GM19240 (cell line): ENCODE data around the gene NR5A2.
"Not testable (repeated sequence)": the region's sequence is repeated elsewhere in the genome, so short reads cannot be mapped to it uniquely, and the experiment has no call there.

Experiments used
- DNase-seq: peaks from one replicate; pipeline ENCODE4 v3.0.0; 2011; ENCODE audit warnings: low spot score; ENCODE audit not compliant: insufficient read length

The NR5A2 gene

DNA sequence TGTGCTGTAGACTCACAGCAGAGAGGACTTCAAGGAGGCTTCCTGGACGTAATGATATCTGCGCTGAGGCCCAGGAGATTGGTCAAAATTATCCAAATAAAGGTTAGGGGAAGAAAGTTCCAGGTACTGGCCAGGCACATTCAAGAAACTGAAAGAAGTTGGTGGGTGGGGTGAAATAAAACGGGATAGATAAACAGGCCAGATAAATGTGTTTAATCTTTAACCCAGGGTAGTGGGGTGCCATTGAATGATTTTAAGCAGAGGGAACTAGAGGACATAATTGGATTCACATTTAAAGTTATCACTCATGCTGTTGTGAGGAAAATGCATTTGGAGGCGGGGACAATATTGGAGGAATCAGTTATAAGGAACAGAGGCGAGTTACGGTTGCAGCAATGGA, 134.7 kb downstream of the NR5A2 start:
- DNase-seq, result no peak

DNA sequence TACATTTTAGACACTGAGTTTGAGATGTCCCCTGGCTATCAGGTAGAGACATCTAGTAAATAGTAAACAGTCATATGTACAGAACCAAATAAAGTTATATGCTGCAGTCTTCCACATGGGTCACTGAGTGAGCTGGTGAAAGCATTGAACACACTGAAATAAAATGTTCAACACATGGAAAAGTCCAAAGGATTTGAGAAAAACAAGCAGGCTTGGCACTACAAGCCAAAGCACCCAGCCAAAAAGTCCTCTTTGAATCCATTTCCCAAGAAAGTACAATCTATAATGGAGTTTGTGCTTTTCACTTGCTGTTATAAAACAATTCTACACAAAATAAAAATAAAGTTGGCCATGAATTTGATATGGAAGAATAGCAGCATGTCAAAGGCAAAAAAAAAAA, 135.4 kb downstream of the NR5A2 start:
- no peak for DNase-seq

DNA sequence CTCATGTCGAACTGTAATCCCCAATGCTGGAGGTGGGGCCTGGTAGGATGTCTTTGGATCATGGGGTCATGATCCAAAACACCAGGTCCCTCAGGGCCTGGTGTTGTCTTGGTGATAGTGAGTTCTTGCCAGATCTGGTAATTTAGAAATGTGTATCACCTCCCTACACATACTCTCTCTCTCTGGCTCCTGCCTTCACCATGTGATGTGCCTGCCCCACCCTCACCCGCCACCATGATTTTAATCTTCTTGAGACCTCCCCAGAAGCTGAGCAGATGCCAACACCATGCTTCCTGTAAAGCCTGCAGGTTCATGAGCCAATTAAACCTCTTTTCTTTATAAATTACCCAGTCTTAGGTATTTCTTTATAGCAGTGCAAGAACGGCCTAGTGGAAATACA, 136.4 kb downstream of the NR5A2 start:
- no peak for DNase-seq

DNA sequence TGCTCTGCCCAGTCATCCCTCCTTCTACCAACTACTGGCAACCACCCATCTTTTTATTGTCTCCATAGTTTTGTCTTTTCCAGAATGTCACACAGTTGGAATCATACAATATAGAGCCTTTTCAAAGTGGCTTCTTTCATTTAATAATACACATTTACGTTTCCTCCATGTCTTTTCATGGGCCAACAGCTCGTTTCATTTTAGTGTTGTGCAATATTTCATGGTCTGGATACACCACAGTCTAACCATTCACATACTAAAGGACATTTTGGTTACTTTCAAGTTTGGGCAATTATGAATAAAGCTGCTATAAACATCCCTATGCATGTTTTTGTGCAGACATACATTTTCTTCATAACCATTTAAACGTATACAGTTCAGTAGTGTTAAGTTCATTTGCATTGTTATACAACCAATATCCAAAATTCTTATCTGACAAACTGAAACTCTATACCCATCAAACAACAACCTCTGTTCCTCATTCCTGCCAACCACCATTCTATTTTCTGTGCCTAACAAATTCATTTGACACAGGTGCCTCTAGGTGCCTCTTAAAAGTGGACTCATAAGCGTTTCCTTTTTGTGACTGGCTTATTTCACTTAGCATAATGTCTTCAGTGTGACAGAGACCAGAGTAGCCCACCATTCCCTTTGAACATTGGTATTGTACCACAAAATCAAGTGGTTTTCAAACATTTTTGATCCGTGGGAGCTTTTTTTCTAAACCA, 138.1 kb downstream of the NR5A2 start:
- DNase-seq, result no peak

DNA sequence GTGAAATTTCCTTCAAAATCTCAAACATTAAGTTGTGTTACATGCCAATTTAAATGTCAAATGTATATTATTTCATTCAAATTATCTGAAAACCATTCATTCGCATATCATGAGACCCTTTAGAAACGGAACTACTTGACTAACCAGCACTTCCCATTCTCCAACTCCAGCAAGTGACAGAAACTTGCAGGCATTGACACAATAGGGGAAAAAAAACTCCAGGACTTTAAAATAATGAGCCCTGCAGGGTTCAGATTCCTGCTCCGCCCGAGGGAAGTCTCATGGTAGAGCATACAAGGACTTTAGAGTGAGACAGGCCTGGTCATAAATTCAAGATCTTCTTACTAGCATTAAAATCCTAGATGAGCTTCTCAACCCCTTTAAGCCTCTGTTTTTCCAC, 138.9 kb downstream of the NR5A2 start:
- DNase-seq, result no peak

DNA sequence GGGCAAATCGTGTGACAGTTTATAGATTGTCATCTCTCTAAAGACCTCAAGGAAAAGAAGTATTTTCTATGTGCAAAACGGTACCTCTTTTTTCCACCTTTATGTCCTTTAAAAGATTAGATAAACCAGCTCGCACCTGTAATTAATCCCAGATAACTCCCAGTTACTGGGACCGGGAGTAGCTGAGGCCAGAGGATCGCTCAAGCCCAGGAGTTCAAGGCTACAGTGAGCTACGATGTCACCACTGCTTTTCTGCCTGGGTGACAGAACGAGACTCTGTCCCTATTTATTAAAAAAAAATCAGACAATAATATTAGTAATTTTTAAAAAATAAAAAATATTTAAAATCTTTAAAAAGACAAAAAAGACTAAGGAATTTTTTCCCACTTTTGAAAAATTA, 141.4 kb downstream of the NR5A2 start:
- DNase-seq, result no peak

DNA sequence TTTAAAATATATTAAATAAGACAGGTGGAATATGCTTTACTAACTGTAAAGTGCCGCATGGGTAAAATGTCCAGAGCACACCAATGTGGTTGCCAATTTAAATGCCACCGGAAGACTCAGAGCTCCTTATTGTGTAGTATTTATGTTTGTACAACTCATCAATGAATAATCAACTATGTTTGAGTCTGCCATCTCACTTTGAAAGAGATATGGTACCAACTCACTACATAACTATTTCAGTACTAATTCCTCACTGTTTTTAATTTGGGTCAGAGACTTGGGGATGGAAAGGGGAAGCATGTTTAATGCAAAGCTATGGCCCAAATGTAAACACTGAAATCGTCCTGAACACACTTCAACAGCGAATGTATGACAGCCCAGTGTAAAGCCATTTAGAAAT, 144.8 kb downstream of the NR5A2 start:
- DNase-seq, result no peak

DNA sequence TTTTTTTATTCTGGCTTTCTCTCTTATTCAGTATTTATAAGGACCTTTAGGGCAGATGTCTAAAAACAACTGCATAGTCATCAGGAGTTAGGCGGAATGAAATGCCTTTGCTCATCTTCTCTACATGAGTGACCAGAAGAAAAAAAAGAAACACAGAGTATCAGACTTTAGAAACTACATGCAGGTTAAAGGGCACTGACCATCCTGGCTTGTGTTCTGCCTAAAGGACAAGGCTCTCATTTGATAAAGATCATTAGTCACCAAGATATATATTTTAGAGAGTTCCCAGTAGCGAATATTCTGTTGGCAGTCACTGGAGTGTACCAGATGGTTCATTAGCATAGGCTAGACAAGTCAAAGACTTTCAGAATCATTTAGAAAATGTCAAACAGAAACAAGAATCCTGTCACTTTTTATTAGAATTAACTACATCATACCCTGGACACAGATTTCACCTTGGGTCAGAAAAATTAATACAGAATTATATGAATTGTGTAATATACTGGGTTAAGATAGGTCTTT, 145.6 kb downstream of the NR5A2 start:
- no peak for DNase-seq

DNA sequence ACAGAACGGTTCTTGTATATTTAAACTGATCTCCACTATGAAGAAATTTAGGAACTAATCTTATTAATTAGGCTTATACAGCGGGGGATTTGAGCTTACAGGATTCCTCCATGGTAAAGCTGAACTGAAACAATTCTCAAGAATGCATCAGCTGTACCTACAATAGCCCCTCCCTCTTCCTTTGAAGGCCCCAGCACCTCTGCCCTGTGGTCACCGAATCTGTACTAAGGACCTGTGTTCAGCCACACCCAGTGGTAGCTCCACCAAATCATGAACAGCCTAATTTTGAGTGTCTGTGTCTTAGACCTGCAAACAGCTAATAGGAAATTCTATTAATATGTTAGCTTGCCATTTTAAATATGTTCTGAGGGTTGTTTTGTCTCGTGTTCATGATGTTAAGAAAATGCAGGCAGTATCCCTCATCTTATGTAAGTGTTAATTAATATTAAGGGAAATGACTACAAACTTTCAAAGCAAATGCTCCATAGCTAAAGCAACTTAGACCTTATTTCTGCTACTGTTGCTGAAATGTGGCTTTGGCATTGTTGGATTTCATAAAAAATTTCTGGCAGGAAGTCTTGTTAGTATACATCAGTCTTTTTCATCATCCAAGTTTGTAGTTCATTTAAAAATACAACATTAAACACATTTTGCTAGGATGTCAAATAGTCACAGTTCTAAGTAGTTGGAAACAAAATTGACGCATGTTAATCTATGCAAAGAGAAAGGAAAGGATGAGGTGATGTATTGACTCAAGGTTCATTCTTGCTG, 147.2 kb downstream of the NR5A2 start:
- no peak for DNase-seq

DNA sequence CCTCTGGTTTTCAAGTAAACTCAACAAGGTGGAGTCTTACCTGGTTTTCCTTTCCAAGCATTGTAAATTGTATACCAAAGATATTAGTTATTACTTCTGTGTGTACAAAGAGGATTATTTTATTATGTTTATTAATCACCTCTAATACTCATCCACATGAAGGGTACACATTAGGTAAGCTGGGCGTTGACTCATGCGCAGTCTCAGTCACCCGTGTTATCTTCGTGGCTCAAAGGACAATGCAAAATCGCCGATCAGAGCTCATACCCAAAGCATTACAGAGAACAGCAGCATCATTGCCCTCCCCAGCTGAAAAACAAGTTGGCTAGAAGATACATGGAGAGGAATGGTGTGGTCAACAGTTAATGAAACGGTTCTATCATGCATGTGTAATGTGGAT, 148.7 kb downstream of the NR5A2 start:
- DNase-seq, result no peak

DNA sequence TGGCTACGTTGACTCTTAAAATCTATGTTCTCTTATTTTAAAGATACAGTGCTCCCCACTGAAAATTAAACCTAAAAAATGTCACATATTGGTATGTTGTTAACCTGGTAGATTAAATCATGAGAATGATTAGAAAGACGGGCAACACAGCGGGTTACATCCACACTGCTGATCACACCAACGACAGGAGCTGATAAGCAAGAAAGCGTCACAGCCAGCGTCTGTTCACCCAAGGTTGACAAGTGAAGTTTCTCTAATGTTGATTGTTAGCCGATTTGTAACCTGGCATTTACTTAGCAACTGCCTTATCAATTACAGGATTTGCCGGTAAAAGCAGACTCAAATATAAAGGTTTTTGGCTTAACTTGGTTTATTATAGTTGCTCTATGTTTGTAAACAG, 149.3 kb downstream of the NR5A2 start:
- DNase-seq, result no peak

DNA sequence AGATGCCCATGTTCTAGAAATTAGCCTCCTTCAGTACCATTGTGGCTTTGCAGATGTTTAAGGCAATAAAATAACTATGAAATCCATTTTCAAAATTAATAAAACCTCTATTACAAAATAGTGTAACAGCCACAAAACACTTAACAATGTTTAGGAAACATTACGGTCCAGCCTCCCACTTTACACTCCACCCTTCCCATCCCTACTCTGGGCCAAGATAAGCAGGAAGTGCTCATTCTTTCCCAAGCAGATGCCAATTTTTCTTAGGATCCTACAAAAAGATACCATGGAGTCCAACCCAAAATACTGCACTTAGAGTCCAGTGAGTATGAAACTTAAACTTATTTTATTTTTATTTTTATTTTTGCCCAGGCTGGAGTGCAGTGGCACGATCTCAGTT, 150.8 kb downstream of the NR5A2 start:
- DNase-seq, result no peak

DNA sequence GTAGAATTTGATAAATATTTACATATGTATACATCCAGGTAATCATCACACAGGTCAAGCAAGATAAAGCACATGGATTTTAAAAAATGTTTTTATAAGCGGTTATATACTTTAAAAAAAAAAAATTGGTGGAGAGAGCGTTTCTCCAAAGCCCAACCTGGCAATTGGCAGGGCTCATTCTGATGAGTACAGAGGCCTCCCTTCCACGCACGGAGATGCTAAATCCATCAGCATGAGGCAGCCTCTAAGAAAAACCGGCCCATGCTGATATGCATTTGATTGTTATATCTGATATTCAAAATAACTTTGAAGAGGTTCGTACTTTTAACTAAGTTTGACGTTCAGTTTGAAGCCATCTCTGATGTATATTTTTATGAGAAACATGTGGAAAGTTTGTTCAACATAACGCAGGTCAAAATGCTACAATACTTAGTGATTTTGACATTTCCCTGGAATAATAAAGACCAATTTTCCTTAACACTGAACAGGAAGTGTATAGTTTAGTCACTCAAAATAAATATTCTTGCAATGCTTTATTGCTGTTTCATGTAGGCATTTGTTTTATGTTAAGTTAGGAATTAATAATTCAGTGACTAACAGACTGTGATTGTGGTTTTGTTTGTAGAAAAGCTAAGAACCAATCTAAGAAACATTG, 151.7 kb downstream of the NR5A2 start:
- no peak for DNase-seq

DNA sequence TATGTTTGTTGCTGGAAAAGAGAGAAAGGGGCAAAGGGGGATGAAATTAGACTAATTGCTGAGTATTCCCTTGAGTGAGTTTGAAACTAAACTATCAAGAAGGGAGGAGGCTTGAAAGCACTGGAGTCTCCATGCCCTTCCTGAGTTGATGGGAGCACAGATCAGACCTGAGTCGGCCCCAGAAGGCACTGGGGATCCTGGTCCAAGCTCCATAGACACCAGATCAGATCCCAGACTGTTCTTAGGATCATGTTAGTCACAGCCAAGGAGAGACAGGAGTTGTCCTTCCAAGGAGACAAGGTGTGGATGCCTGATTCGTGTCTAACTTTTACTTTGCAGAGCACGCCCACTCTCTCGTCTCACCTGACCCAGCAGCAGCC, 152.3 kb downstream of the NR5A2 start:
- no peak for DNase-seq

DNA sequence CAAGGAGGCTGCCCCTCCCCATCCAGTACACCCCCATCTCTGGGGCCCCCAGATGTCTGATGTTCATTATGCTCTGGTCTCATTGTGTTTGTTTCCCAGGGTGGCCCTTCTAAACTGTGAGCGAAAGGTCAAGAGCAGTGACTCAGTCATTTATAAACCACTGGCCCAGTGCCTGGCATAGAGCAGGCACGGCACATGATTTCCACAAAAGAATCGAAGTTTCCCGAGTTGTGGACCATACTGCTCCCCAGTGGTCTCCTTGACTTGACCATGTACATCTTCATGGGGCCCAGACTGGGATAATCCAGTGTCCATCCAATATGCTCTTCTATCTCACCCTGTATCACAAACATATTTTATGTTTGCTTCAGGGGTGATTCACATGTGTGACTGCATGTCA, 153.3 kb downstream of the NR5A2 start:
- no peak for DNase-seq

DNA sequence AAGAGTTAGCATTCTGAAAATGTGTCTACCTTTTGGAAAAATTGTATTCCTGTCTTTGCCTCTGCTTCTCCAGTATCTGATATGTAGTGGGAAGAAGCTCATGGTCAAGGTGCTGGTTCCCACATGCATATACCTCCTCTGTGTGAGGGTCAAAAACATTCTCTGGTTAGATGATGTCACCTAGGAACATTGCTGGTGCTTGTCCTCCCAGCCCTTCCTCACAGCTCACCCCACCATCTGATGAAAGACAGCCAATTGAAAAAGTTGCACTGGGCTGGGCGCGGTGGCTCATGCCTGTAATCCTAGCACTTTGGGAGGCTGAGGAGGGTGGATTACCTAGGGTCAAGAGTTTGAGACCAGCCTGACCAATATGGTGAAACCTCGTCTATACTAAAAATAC, 154.4 kb downstream of the NR5A2 start:
- DNase-seq, result no peak

DNA sequence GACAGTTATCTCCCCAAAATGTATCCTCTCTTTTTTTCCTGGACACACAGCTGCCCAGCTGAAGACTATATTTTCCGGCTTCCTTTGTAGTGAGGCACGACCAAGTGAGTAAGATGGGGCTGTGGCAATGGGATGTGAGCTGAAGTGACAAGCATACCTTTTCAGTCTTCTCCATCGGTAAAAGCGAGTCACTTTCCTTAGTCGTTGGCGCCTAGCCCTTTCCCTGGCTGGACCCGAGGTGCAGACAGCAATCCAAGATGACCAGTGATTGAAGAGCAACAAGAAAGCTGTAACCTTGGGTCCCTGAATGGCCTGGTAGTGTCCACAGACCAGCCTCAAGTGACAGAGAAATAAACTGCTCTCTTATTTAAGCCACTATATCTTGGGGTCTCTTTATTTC, 155.2 kb downstream of the NR5A2 start:
- no peak for DNase-seq

DNA sequence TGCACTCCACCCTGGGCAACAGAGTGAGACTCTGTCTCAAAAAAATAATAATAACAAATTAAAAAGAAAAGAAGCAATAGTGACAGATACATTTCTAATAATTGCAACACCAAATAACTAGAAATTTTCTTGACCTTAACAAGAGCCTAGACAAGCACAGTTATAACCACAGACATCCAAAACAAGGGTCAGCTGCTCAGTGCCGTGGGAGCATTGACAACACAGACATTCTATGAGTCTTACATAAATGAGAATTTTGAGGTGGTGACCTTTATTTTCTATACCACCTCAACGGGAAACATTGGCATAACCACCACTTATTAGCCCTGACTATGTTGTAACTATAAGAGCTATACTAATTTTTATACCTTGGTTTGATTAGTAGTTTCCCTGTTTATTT, 156.1 kb downstream of the NR5A2 start:
- no peak for DNase-seq

DNA sequence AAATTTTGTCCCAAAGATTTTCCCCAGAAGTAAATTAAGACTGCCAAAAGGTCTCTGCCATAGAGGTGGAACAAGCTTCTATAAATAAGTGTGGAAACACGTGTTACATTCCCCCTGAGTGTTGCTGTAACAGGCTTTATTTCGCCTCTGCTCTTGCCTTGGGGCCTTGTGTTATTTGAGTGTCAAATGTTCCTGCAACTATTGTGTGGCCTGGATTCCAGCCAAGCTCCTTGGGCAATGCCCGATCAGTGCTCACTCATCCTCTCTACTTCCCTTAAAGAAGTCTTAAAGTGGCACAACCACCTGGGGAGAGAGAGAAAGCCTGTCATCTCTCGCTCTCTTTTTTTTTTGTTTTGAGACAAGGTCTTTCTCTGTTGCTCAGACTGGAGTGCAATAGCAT, 156.7 kb downstream of the NR5A2 start:
- DNase-seq, result no peak

DNA sequence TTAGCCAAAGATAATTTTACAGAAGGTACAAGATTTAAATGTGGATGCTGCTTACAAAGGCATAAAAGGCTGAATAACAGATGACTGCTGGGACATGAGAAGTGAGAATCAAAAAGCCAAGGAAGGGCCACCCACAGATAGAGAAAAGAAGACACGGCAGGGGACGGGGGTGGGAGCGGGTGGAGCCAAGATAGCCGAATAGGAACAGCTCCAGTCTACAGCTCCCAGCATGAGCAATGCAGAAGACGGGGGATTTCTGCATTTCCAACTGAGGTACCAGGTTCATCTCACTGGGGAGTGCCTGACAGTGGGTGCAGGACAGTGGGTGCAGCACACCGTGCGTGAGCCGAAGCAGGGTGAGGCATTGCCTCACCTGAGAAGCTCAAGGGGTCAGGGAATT, 157.7 kb downstream of the NR5A2 start:
- DNase-seq, result not testable (repeated sequence)

DNA sequence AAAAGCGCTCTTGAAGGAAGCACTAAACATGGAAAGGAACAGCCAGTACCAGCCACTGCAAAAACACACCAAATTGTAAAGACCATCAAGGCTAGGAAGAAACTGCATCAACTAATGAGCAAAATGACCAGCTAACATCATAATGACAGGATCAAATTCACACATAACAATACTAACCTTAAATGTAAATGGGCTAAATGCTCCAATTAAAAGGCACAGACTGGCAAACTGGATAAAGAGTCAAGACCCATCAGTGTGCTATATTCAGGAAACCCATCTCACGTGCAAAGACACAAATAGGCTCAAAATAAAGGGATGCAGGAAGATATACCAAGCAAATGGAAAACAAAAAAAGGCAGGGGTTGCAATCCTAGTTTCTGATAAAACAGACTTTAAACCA, 159.8 kb downstream of the NR5A2 start:
- not testable (repeated sequence) for DNase-seq

DNA sequence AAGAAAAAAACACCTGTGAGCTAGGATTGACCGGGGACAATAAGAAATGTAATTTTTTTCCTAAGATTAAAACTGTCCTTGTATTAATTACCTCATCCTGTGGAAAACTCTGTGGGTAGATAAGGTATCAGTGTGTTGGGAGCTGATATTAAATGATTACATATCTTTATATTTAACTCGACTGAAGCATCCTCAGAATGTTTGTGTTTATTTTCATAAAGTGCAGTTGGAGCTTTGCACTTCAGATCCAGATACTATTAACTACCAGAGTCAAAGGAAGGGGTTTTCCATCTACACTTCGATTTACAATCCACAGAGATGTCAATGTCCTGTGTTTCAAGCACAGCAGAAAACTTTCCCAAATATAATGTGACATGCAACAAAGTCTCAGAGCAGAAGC, 164.5 kb downstream of the NR5A2 start:
- DNase-seq, result no peak
